ENCODE results near the gene FGF6.

FGF6 gene

GRCh38 chr12:4454315-4454860 lies 8.8 kb upstream of the FGF6 start:
- TF ChIP-seq, protein P1, sequence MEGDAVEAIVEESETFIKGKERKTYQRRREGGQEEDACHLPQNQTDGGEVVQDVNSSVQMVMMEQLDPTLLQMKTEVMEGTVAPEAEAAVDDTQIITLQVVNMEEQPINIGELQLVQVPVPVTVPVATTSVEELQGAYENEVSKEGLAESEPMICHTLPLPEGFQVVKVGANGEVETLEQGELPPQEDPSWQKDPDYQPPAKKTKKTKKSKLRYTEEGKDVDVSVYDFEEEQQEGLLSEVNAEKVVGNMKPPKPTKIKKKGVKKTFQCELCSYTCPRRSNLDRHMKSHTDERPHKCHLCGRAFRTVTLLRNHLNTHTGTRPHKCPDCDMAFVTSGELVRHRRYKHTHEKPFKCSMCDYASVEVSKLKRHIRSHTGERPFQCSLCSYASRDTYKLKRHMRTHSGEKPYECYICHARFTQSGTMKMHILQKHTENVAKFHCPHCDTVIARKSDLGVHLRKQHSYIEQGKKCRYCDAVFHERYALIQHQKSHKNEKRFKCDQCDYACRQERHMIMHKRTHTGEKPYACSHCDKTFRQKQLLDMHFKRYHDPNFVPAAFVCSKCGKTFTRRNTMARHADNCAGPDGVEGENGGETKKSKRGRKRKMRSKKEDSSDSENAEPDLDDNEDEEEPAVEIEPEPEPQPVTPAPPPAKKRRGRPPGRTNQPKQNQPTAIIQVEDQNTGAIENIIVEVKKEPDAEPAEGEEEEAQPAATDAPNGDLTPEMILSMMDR (IDR thresholded peaks at IDR 0.05; ENCODE audit: low read length, missing control alignments), result no peak
- no peak for DNase-seq (ENCODE audit: low read depth)
- H3K4me3 ChIP-seq (replicated peaks; ENCODE audit: low read depth, low read length), result no peak overlapping the region

DNA sequence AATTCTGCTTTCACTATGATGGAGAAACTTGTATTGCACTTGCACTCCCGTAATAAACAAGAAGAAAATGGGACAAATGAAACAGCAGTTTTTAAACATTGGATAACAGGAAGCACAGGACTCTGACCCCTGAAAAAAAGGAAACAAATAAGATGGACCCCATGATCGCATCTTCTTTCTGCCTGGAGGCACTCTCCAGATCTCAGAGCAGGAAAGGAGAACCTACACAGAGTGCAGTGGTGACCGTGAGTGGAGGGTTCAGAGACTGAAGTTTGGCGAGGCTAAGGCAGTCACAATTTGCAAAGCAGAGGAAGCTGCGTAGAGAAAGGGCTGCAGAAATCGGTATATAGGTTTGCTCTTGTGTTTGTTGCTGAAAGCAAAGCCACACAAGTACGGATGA lies 6.1 kb upstream of the FGF6 start:
- no peak overlapping the region for H3K4me3 ChIP-seq (replicated peaks; ENCODE audit: low read depth, low read length)
- TF ChIP-seq, protein P1 (IDR thresholded peaks at IDR 0.05; ENCODE audit: low read length, missing control alignments), result no peak
- no peak for DNase-seq (ENCODE audit: low read depth)

GRCh38 chr12:4450551-4451112 lies 5.0 kb upstream of the FGF6 start:
- TF ChIP-seq, protein P1 (IDR thresholded peaks at IDR 0.05; ENCODE audit: low read length, missing control alignments), result no peak
- no peak for DNase-seq (ENCODE audit: low read depth)

DNA sequence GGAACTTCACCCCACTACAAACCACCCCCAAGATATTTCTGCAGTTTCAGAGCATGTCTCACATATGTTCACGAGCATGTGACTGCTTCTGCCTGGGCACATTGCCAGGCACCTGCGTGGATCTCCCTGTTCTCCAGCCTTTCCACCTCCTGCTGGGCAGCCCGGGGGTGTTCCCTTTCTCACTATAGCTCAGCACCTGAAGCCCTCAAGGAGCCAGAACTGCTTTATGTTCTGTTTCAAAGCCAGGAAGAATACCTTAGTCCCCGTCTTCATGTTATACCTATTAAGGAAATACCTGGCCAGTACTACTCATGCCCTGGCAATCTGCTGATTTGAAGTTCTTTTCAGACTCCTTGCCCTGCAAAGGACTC lies 4.2 kb upstream of the FGF6 start:
- TF ChIP-seq, protein P1 (IDR thresholded peaks at IDR 0.05; ENCODE audit: low read length, missing control alignments), result no peak
- no peak for DNase-seq (ENCODE audit: low read depth)

More at GRCh38 chr12:4450551-4451112, 5.0 kb upstream of the FGF6 start:
- H3K4me3 ChIP-seq (replicated peaks; ENCODE audit: low read depth, low read length), result no peak overlapping the region

GRCh38 chr12:4448943-4449850 lies 3.6 kb upstream of the FGF6 start:
- no peak overlapping the region for H3K4me3 ChIP-seq (replicated peaks; ENCODE audit: low read depth, low read length)
- TF ChIP-seq, protein P1 (IDR thresholded peaks at IDR 0.05; ENCODE audit: low read length, missing control alignments), result no peak
- DNase-seq (ENCODE audit: low read depth), result no peak

More for the DNA sequence above, 4.2 kb upstream of the FGF6 start:
- no peak overlapping the region for H3K4me3 ChIP-seq (replicated peaks; ENCODE audit: low read depth, low read length)

GRCh38 chr12:4448371-4448940 lies 2.8 kb upstream of the FGF6 start:
- DNase-seq (ENCODE audit: low read depth), result no peak
- H3K4me3 ChIP-seq (replicated peaks; ENCODE audit: low read depth, low read length), result no peak overlapping the region
- TF ChIP-seq, protein P1 (IDR thresholded peaks at IDR 0.05; ENCODE audit: low read length, missing control alignments), result no peak
